NCI-H2227 (cell line): ENCODE measurements around the gene FMNL2.
"Not testable (repeated sequence)": the region's sequence is repeated elsewhere in the genome, so short reads cannot be mapped to it uniquely, and the experiment has no call there.

Experiments
- DNase-seq: peaks from one replicate; lab custom pipeline; 2025; ENCODE audit not compliant: unreplicated experiment; lab: John Stamatoyannopoulos, UW

FMNL2 gene

DNA sequence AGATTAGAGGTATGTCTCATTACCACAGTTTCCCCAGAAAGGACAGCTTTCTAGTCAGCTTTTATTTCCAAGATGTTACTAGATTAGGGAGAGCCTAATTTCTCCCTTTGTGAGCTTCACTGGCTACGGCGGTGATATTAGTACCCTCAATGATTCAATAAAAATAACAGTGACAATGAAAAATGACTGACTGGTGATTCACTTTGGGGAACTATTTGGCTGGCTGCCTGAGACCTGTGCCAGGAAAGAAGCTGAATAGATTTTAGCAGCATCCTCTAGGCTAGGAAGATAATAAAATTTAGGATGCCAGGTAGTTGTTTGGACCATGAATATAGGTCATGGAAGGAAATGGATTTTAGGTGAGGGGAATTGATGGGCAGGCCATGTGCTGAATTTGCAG is 178.7 kb downstream of the FMNL2 start:
- DNase-seq: no peak

DNA sequence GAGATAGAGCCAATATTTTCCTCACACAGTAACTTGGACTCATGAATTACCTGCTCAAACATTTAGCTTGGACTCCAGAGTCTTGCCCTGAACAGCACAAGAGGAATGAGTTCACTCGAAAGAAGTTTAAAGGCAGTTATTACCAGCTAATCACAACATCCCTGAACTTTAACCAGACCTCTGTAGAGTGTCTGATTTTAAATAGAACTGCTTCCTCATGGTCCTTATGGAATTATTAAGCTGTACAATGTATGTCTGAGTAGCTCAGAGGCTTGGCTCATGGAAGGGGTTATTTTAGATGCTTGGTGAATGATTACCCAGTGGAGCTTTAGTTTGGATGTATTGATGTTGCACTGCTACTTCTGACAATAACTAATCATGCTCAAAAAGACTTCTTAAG is 183.1 kb downstream of the FMNL2 start:
- DNase-seq: no peak

DNA sequence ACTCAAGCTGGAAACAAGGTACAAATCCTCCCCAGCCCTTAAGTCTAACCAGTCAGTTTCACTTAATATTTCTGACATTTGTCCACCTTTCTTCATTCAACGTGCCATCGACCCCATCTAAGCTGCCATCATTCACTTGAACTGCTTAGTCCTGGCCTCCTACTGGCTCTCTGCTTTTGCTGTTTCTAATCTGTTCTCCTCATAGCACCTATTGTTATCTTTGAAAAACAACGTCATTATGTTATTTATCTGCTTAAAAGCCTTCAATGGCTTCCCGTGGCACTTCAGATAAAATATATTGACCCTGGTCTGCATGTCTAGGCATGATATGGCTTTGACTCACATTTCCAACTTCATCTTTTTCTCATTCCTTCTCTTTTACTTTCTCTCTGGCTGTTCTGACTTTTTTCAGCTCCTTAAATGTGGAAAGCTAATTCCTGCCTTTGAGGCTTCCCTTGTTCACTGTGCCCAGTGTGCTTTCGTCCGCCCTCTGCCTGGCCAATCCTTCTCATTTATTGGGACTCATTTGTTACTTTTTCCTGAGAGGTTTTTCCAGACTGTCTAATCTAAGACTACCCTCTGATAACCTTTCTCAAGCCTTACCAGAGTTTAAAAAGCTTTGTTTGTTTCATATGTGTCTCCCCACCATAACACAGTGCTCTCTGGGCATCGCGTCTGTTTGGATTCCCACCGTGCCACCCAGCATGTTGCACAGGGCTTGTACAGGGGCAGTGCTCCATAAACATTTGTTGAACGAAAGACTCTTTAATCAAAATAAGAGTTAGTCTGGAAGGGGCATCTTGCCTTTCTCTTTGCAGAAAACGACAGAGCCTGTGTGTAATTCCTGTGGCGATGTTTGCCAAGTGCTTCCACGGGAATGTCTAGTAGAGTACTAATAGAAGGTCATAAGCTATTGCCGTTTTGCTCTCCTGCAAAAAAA is 183.9 kb downstream of the FMNL2 start:
- no peak for DNase-seq

DNA sequence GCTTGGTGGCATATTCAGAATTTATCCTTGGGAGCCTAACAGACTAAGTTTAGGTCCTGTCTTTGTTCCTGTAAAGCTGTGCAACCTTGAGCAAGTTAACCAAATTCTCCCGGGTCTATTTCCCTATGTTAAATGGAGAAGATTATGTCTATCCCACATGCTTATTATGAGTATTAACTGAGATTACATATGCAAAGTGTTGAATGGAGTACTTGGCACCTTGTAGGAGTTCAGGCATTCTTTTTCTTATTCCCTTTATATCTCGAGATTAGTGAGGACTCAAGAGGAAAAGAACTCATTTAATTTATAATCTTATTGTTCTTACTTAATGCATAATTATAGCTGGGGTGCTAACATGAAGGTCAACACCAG is 184.6 kb downstream of the FMNL2 start:
- DNase-seq: no peak

DNA sequence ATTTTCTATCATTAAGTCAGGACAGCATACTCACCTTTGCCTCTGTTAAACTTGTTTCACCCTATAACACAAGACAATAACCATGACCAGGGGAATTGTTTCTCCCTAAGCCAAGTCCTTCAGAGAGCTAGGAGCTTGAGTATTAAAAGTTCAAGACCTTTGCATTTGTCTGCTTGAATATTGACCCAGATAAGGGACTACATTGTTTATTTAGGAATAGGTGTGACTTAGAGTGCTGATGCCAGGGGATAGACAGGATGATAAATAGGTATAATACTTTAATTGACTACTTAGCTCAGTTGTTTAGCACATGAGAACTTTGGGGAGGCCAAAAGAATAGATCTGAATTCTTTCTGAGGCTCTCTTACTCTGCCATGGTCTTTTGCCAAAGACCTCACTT is 185.8 kb downstream of the FMNL2 start:
- no peak for DNase-seq

DNA sequence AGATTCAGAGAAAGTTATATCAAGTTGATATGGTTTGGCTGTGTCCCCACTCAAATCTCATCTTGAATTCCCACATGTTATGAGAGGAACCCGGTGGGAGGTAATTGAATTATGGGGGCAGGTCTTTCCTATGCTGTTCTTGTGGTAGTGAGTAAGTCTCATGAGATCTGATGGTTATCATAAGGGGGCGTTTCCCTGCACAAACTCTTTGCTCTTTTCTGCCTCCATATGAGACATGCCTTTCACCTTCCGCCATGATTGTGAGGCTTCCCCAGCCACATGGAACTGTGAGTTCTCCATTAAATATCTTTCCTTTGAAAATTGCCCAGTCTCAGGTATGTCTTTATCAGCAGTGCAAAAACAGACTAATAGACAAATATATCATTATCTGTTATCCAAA is 187.5 kb downstream of the FMNL2 start:
- DNase-seq: not testable (repeated sequence)

DNA sequence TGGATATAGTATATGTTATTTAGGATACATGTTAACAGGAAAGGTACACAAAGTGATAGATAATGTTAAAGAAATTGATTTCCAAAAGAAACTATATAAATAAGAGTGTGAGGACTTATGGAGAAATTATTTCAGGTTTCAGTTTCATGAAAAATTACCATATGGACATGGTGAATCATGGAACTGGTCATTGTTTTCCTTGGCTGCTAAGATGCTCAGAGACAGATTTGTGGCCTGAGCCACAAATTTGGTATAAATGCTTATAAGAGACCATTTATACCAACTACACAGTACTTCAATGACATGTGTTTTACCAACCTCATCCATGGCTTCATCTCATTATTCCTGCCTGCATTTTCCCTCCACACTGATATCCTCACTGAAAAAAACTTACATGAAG is 188.1 kb downstream of the FMNL2 start:
- DNase-seq: no peak

DNA sequence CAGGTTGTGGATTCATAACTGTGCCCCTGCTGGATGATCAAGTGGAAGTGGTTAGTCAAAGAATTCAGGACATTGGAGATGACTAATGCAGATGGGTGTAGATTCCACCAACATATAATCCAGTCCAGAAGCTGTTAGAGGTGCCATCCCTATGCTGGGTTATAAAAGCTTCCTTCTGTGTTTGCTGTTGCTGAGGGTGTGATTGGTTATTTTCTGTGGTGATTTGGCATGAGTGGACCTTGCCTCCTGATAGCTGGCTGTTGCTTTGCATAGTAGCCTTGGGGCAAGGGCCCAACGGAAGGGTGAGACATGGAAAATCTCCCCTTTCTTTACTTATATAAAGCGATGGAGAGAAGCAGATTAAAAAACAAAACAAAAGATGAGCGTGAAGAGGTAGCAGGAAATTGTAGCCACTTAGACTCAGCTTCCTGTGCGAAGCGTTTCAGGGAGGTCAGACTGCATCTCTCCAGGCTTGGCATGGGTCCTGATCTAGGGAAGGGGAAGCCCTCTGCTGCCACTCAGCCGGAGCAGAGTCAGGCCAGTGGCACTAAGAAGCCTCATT is 190.4 kb downstream of the FMNL2 start:
- no peak for DNase-seq

DNA sequence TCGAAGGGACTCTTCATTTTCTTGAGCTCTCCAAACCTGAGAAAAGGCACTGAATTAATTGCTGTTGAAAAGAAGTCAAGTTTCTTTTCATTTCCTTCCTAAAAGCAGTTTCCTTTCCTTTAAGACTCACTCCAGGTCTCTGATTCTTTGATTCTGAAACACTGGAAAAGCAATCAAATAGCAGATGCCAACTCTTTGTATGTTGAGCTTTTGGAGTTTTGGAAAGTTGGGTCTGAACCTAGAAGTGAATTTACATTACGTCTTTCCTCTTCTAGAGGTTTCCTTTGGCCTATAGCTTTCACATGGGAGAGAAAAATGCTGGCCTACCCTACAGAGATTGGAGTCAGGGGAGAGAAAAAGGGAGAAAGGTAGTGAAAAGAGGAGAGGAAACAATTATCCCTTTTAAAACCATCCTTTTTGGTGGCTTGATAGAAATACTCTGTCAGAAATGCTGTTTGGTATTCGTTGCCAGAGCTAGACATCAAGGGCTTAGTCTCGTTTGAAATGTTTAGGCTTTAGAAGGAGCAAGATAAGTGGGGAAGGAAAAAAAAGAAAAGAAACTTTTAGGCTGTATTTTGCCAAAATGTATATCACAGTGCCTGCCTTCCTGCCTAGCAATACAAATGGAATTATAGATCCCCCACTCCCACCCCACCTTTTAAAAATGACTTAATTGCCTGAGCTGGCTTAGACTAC is 194.6 kb downstream of the FMNL2 start:
- DNase-seq: no peak

DNA sequence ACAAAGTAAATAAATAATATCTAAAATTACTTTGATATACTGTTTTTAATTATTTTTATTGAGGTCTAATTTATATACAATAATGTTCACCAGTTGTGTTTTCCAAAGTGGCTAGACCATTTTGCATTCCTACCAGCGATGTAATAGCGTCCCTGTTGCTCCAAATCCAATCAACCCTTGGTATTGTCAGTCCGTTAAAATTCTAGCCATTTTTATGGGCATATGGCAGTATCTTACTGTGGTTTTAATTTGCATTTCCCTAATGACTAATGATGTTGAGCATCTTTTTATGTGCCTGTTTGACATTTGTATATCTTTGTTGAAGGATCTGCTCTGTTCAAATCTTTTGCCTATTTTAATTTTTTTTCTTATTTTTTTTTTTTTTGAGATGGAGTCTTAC is 197.3 kb downstream of the FMNL2 start:
- no peak for DNase-seq

DNA sequence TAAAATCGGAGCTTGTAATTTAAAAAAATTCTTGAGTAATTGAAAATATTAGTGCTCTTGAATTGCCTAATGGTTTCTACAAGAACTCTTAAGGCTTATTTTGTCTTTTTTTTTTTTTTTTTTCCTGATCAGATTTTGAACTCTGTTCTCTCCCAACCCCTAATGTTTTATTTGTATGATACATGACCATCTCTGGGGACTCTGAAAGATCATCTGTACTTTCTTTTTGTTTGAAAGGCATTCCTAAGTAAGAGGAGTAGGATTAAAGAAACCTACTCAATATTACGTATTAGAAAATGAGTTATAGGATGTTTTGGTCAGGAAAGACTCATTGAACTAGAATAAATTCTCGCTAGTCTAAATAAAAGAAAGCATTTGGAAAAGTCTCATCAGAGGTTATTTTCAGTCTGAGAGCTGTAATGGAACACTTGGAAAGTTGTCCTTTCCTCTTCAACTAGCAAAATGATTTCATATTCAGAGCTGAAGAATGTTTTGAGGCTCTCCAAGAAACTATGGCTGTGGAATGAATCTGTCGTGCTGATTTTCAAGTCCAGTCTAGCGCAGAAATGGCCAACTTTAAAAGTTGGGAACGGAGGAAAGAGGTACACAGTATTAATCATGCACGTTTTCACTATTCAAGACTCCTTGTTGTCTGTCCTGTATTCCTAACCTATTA is 199.6 kb downstream of the FMNL2 start:
- DNase-seq: no peak

DNA sequence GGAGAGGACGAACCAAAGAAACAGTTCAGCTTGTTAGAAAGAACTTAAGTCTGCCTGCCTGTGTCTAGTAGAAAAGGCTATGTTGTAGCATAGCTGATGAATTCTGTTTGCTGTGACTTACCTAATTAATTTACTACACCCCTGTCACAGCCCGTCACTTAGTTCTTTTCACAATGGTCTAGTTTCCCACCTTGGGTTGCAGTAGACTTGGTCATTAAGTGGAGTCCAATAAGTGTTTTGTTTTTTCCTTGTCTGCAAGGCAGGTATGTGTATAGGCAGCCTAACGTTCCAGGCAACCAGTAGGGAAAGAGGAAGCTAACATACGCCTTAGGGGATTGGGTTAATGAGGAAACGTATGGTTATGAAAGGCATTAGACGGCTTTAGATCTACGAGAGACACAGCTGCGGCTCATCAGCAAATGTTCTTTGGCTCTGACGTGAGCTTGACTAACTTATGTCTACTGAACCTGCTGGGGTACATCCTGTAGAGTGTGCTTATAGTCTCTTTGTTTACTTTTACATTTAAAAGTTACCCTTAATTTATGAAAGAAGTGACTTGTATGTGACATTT is 202.2 kb downstream of the FMNL2 start:
- no peak for DNase-seq

DNA sequence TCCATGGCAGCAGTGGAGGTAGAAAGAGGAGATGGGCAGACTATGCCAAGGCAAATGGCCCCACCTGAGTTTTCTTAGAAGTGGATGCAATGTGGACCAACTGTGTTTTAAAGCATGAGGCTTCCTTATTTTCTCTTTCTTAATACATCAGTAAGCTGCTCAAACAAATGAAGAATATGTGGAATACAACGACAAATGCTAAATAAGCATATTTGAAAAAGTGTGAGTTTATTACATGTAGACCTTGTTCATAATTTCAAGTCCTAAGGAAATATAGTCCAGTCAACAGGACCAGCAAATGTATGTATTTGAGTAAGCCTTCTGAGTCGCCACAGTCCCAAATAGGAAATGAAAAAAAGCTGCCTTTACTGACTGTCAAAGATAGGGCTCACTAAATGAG is 204.4 kb downstream of the FMNL2 start:
- DNase-seq: no peak

DNA sequence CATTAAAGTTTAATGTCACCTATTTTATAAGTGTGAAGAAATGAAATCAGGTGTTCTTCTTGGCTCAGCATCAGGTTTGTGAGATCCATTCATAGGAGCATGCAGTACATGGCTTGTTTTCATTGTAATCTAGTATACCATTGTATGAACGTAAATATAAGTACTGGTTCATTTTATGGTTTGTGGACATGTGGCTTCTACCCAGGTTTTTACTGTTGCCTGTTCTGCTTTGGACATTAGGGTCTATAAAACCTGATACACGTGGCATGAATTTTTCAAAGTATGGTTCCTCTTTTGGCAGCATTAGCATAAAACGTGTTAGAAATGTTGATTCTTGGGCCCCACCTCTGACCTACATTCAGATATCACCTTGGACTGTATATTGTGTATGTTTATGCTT is 206.7 kb downstream of the FMNL2 start:
- no peak for DNase-seq

DNA sequence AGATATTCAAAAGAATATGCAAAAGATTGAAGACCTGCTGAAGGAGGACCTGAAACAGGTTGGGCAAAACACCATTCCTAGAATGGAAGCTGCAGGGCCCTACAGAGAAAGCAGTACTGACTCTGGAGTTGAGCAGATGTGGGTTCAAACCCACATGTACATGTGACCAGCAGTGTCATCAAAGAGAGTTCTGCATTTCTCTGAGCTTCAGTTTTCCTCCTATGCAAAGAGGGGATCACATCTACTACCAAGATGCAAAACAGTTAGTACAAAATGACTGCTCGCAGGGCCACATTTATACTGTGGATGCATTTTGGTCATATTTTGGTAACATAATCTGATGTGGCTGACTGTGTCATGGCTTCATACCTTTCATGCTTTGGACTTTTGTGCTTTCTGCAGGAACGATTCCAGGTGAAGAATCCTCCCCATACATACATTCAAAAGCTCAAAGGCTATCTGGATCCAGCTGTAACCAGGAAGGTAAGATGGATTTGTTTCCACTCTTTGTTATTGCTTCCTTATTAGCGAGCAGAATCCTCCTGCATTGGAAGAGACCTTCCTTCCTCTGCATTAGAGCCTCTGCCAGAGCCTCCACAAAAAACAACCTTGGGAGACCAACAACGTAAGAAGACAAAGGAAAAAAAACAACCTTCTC is 207.5 kb downstream of the FMNL2 start:
- DNase-seq: no peak

DNA sequence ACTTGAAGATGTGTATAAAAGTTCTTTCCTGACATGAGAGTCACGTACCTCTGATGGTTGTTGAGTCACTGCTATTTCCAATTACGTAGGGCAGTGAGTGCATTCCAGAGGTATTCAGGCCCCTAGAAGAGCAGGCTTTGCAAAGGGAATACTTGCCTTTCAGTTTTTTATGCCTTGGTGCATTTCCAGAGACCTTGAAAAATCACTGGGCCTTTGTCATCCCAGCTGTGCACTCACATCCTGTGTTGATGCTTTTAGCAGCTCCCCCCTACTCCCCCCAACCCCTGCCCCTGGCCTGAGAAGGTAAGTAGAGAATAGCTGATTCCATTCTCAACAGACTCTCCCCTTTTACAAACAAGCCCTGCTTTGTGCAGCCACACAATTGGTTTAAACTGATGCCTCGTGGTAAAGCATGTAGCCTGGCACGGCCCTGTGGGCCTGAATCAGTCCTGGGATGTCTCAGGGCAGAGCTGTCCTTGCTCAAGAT is 208.1 kb downstream of the FMNL2 start:
- DNase-seq: no peak

DNA sequence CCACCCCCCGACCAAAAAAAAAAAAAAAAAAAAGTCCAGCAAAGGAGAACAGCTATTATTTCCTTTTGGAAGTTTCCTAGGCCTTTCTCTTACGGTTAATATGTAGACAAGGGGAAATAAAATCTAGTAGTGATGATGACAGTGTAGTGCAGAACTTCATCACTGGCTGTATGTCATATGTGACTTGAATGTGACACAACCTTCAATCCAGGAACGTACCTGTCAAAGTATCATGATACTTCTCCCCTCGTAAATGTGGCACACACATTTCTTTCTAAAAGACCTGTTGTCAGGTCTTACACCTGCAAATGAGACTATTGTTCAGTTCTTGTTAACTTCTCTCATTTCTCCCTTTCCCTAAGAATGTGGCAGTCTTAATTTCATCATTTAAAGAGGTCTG is 208.7 kb downstream of the FMNL2 start:
- DNase-seq: no peak

DNA sequence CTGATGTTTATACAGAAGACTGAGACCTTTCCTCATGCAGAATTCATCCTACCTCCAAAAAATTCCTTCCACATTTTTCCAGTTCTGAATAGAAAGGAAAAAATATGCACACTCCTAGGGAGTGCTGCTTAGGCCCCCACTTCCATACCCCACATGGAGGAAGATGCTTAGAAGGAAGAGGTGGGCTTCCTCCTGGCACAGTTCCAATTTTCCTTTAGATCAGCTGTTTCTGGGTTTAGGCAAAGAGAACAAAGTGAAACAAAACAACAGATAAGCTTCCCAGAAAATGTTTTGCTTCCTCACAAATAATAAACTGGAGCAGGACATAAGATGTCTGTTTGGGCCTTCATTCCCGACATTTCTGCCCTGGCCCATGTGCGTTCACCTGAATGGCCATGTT is 209.7 kb downstream of the FMNL2 start:
- no peak for DNase-seq

DNA sequence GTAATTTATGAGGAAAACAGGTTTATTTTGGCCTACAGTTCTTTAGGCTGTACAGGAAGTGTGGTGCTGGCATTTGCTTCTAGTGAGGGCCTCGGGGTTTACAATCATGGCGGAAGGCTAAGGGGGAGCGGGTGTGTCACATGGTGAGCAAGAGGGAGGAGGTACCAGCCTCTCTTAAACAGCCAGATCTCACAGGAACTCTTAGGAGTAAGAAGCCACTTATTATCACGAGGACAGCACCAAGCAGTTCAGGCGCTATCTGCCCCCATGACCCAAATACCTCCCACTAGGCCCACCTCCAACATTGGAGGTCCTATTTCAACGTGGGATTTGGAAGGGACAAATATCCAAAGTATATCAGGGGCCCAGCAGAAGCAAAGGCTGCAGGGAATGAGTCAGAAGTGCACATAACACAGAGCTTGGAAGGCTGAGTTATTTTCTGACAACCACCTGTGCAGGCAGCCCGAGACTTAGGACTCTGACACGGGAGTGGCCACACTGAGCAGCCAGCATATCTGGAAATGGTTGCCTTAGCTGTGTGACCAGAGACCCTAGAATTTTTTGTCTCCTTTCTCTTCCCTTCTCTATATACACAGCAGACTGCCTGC is 211.4 kb downstream of the FMNL2 start:
- no peak for DNase-seq
